Ascending aorta (tissue), 2 donors: ENCODE results near the gene MOB3B. TPM values are rescaled to one million over a fixed set of nuclear protein-coding genes. Genes with fewer than 3 reads are reported as not detected.

Source experiments
- DNase-seq, 2 donors: peaks; one replicate each; pipeline ENCODE4 v3.0.0-alpha.2; 2019; ENCODE audit warnings: low spot score in 2 of 2
- H3K27ac ChIP-seq, 2 donors: fragments of 200-600 bp; sonication (generic); one replicate each; pipeline ENCODE4 v1.5.1; 2016 to 2017; ENCODE audit warnings: mild to moderate bottlenecking in 1 of 2
- H3K27me3 ChIP-seq: fragments of 200-600 bp; sonication (generic); one replicate; pipeline ENCODE4 v1.5.1; 2017
- H3K36me3 ChIP-seq, 2 donors: fragments of 200-600 bp; sonication (generic); one replicate each; pipeline ENCODE4 v1.5.1; 2016
- H3K4me1 ChIP-seq, 2 donors: fragments of 200-600 bp; sonication (generic); one replicate each; pipeline ENCODE4 v1.5.1; 2016 to 2017; ENCODE audit warnings: mild to moderate bottlenecking in 1 of 2
- H3K4me3 ChIP-seq, 2 donors: fragments of 200-600 bp; sonication (generic); one replicate each; pipeline ENCODE4 v1.5.1; 2016 to 2017; ENCODE audit warnings: mild to moderate bottlenecking in 1 of 2
- H3K9me3 ChIP-seq, 2 donors: fragments of 200-600 bp; sonication (generic); one replicate each; pipeline ENCODE4 v1.5.1; 2016
- intact Hi-C: fragments of 100-400 bp; cut with DNase I; formaldehyde crosslinking; loops from one replicate; pipeline ENCODE4 v1.15.1; 2023
- total RNA-seq: library from RNA; depleted of rRNA; stranded (reverse); fragments of >200 nt; gene quantifications from one replicate; pipeline ENCODE4 v1.1.0, GENCODE V29; 2016
- TF ChIP-seq, protein P1 (sequence below), 3 experiments: fragments of 200-600 bp in 2 of 3; fragments of 450-650 bp in 1 of 3; sonication (generic) in 2 of 3; IDR thresholded peaks; one replicate each; pipeline ENCODE4 v1.5.1; 2016 to 2019; ENCODE audit warnings: antibody characterized with exemption in 3 of 3, mild to moderate bottlenecking in 1 of 3, moderate library complexity in 1 of 3

Gene MOB3B
- total RNA-seq, 1 donor from 2014 or later, result 2.4 TPM

DNA sequence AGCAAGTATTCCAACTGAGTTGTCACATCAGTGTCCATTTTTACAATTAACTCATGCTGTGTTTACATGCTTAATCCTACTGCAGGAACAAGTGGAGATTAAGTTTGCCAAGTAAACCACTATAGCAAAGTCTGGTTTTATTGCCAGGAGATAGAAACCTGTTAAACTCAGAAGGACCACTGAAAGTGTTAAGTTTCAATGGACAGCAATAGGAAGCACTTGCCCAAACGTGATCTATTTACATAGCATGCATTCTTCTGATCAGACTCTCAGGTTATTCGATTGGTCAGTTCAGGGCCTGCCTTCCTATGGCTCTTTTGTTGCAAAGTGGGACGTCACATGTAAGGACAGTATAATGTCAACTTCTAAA, 33.5 kb downstream of the MOB3B start:
- no peaks in the 10 kb centered on the region for H3K9me3 ChIP-seq
- H3K36me3 ChIP-seq, result no peaks in the 10 kb centered on the region
- intact Hi-C loops, result no loop called here
- no peaks in the 10 kb centered on the region for H3K27me3 ChIP-seq
- H3K4me3 ChIP-seq, result no peak overlapping the region
- TF ChIP-seq, protein P1, sequence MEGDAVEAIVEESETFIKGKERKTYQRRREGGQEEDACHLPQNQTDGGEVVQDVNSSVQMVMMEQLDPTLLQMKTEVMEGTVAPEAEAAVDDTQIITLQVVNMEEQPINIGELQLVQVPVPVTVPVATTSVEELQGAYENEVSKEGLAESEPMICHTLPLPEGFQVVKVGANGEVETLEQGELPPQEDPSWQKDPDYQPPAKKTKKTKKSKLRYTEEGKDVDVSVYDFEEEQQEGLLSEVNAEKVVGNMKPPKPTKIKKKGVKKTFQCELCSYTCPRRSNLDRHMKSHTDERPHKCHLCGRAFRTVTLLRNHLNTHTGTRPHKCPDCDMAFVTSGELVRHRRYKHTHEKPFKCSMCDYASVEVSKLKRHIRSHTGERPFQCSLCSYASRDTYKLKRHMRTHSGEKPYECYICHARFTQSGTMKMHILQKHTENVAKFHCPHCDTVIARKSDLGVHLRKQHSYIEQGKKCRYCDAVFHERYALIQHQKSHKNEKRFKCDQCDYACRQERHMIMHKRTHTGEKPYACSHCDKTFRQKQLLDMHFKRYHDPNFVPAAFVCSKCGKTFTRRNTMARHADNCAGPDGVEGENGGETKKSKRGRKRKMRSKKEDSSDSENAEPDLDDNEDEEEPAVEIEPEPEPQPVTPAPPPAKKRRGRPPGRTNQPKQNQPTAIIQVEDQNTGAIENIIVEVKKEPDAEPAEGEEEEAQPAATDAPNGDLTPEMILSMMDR (IDR thresholded peaks at IDR 0.05), result no peak
- DNase-seq, result no peak
- H3K27ac ChIP-seq, result no peak overlapping the region
- no peaks in the 10 kb centered on the region for H3K4me1 ChIP-seq

DNA sequence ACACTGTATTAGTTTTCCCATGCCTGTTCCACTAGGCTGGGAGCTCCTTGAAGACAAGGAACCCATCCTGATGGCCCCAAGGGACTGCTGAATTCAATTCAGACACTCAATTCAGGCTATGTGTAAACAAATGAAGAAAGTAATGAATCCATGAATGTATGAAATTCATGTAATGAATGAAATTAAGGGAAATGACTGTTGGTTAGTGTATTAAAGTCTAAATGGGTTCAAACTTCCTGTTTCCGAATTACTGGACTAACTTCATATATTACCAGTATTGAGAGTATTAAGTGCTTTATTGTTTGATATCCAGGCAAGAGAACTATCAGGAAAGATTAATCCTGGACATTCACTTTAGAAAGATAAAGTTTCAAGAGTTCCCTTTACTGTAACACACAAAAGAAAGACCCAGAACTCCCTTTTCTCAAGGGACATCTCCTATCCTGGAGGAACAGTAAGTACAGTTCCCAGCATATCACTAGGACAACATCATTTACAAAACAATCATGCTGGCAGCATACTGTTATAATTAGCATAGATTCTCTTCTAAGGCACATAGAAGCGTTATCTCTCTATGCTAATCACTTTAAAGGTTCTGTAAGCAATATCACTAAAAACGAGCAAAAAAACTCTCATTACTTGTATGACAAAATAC, 34.0 kb downstream of the MOB3B start:
- no peaks in the 10 kb centered on the region for H3K9me3 ChIP-seq
- TF ChIP-seq, protein P1 (IDR thresholded peaks at IDR 0.05), result no peak
- H3K27me3 ChIP-seq, result no peaks in the 10 kb centered on the region
- no peak overlapping the region for H3K4me3 ChIP-seq
- H3K27ac ChIP-seq, result no peak overlapping the region
- intact Hi-C loops, result no loop called here
- H3K4me1 ChIP-seq, result no peaks in the 10 kb centered on the region
- H3K36me3 ChIP-seq, result no peaks in the 10 kb centered on the region
- no peak for DNase-seq

DNA sequence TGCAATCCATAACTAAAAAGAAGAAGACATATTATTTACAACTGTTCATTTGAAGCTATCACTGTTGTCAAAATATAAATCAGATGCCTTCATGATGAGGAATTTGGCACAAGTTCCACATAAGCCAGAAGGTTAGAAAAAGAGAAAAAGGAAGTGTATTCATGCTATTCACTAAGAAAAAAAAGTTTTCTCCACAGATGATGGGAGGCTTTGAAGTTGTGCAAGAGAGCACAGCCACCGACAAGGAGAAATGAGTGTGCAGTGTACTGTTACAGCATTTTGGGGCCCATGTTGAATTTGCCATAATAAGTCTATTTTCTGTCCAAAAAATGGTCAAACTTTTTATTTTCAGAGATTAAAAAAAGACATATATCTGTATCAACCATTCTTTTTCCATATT, 38.5 kb downstream of the MOB3B start:
- intact Hi-C loops, result no loop called here
- Histone ChIP-seq H3K4me3 (no peak overlapping the region), H3K27ac (no peak overlapping the region), H3K27me3 (no peaks in the 10 kb centered on the region), H3K9me3 (no peaks in the 10 kb centered on the region), H3K4me1 (no peaks in the 10 kb centered on the region), H3K36me3 (no peaks in the 10 kb centered on the region)
- DNase-seq, result no peak
- TF ChIP-seq, protein P1 (IDR thresholded peaks at IDR 0.05), result no peak

DNA sequence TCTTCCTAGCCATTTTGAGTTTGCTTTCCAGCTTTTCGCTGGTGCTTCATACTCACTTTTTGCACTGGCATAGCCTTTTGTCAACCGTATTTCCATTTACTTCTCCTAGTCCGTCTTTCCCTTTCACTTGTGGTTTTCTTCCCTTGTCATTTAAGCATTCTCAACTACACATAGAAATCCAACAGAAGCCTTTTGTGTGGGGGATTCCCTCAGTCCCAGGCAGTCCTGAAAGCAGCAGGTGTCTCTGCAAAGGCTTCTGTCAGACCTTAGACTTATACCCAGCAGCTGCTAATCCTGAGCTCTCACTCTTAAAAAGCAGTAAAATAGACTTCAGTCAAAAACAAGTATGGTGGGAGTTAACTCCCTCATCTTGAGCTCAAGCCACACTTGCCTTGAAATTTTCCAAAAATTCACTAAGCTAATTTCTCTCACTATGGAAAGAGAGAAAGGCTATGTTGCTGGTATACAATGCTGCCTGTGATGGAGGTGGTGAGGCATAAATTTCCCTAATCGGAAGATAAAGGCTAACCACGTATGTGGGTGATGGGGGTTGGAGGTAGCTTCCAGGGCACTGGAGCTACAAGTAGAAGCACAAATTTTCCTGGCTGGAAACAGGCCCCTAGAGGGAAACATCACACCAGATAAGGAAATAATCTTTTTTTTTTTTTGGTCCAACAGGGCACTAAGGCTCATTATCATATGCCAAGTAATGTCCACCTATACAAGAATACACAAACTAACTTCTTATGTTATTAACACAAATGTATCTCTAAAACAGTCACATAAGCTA, 40.3 kb downstream of the MOB3B start:
- Histone ChIP-seq H3K27me3 (no peaks in the 10 kb centered on the region), H3K27ac (no peak overlapping the region), H3K4me3 (no peak overlapping the region), H3K4me1 (no peaks in the 10 kb centered on the region), H3K36me3 (no peaks in the 10 kb centered on the region), H3K9me3 (no peaks in the 10 kb centered on the region)
- intact Hi-C loops, result no loop called here
- TF ChIP-seq, protein P1 (IDR thresholded peaks at IDR 0.05), result no peak
- DNase-seq, result no peak

DNA sequence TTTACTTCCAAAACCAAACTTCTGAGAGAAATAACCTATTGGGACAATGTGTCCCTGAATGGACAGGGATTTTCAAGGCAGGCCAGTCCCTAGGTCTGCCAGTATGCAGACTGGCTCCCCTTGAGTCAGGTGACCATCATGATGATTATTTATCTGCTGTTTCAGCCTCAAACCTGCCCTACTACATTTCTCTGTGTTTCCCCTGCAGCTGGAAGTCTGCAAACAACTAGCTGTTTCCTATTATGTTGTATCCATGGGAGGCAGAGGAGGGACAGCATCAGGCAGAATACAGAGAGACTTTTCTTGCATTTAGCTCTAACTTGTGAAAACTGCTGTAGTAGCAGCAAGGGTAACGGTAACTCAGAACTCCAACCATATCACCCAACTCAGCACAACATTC, 41.7 kb downstream of the MOB3B start:
- no peaks in the 10 kb centered on the region for H3K36me3 ChIP-seq
- H3K4me1 ChIP-seq, result no peaks in the 10 kb centered on the region
- no peaks in the 10 kb centered on the region for H3K27me3 ChIP-seq
- no peaks in the 10 kb centered on the region for H3K9me3 ChIP-seq
- no peak overlapping the region for H3K27ac ChIP-seq
- no peak for DNase-seq
- no peak overlapping the region for H3K4me3 ChIP-seq
- intact Hi-C loops, result no loop called here
- TF ChIP-seq, protein P1 (IDR thresholded peaks at IDR 0.05), result no peak
